Hippocampal formation (tissue), 2 donors: Measurements from ENCODE around the gene KLHL4.
A peak's percentile ranks its signal among the peaks of the same experiment; 100 is the strongest.
"Not testable (repeated sequence)": the region's sequence is repeated elsewhere in the genome, so short reads cannot be mapped to it uniquely, and the experiment has no call there.

Source experiments
- DNase-seq, 2 donors: peaks; one replicate each; lab custom pipeline; 2025; lab: John Stamatoyannopoulos, UW

Gene KLHL4

DNA sequence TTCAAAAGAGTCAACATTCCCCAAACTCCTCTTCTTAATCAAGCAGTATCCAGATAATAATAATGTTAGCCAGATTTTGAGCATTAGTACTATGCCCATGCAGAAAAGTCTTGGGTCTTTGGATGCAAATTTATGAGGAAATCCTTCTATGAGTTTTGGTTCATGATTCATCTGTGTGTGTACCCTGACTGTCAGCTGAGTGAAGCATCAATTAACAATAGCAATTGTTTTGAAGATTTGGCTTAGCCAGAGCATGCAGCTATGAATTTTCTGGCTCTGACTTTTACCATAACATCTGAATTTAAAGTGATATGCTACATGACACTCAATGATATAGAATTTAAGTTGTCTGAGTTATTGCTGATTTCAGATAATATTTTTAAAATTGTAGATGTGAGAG is 145.8 kb downstream of the KLHL4 start:
- DNase-seq, result peak in 1 of 2 donors; percentile 7

DNA sequence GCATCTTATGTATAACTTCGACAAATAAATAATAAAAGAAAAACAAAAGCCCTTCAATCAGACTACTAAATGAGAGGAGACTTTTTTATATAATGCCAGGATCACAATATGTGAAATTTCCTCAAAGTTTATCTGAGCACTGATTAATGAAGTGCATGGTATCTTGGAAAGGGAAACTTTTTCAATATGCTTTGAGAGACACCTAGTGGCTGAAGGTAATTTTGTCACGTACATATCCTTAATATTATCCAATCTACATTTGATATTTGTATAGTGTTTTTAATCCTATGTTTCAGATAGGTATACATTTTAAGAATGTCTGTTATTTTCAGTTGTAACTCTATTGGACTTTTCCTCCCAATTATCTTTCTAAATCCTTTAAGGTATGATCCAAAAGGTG is 146.8 kb downstream of the KLHL4 start:
- DNase-seq, result peak in 1 of 2 donors; percentile 59

DNA sequence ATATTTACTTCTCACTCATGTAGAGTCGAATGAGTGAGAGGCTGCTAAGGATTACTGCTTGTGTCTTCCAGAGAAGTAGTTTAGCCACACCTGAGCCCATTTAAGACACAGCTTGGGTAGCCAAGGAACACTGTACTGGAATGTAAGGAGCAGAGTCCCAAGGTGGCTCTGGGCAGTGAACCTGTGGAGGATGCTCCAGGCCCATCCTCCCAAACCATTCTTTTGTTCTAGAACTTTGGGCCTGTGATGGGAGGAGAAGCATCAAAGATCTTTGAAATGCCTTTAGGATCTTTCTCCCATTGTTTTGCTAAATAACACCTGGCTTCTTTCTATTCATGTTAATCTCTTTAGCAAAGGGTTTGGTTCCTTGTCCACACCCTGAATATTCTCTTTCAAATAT is 162.2 kb downstream of the KLHL4 start:
- no peak for DNase-seq

DNA sequence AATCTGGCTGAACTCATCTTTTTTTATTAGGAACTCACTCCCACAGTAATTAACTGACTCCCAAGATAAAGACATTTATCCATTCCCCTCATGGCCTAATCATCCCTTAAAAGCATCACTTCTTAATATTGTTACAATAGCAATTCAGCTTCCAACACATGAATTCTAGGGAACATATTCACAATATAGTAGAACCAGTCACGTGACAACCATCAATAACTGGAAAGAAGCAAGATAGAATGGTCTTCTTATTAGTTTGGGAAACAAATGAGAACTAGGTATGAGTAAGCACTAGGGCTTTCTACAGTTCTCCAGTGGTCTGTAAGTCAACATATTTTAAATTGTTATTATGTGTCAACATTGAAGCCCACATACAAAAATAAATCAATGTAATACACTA is 170.1 kb downstream of the KLHL4 start:
- DNase-seq, result no peak

DNA sequence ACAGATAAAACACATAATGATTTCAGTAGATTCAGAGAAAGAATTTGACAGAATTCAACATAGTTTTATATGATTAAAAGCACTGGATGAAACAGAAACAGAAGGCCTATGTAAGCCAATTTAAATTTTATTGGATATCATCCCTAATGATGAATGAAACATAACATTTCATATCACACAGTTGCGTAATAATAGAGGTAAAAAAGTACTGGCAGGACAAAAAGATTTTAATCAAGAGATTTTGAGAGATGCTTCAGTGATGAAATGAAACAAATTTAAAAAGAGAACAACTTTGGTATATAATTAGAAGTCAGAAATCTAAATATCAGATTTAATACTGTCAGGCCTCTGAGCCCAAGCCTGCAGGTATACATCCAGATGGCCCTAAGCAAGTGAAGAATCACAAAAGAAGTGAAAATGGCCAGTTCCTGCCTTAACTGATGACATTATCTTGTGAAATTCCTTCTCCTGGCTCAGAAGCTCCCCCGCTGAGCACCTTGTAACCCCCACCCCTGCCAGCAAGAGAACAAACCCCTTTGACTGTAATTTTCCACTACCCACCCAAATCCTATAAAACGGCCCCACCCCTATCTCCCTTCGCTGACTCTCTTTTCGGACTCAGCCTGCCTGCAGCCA is 170.6 kb downstream of the KLHL4 start:
- not testable (repeated sequence) for DNase-seq

DNA sequence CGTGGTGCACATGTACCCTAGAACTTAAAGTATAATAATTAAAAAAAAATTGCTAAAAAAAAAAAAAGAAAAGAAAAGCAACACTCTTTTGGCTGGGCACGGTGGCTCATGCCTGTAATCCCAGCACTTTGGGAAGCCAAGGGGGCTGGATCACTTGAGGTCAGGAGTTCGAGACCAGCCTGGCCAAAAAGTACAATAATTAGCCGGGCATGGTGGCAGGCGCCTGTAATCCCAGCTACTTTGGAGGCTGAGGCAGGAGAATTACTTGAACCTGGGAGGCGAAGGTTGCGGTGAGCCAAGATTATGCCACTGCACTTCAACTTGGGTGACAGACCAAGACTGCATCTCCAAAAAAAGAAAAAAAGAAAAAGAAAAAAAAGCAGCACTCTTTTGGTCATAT is 171.6 kb downstream of the KLHL4 start:
- DNase-seq, result not testable (repeated sequence)

DNA sequence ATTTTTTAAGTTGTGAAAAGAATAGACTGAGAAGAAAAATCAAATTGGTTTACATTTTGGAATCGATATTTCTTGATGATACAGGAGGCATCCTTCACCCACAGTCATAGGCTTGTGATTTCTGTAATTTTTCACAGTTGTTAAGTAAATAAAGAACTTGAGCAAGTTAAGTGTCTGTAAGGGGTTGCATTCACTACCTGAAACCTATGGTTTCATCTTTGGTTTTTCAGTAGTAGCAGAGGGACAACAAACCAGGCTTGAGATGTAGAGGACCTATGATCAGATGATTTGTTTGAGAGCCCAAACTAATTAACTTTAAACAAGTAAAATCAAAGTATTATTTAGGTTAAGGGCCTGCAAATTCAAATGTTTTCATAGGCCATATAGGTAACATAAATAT is 175.6 kb downstream of the KLHL4 start:
- no peak for DNase-seq

DNA sequence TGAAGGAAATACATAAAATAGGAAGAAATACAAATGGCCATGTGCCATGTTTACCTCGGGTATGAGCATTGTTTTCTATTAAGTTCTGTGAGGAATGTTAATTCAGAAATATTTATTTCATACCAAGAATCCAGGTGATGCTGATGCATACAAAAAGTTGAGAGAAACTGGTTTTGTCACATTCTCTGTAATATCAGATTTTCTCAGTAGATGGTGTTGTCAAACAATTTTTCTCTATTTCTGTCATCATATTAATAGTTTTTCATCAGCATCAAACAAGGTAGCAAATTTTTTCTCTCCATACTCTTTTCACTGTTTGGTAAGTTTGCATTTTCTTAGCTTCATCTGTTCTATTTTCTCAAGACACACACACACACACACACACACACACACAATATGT is 179.8 kb downstream of the KLHL4 start:
- no peak for DNase-seq

DNA sequence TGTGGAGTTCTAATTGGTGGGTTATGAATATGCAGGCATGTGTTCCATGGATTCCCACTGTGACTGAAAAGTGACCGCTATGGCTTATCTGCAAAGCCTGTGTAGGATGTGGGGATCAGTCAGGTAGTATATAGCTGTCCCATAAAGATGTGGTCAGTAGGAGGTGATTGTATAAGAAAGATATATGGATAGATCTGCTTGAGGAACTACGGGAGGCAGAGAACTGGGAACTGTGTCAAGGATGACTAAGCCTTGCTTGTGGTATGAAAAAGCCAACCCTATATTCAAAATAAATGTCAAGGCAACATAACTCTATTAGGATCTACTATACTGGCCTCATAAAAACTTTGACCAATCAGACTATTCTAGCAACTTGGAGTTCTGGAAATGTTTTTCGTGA is 185.2 kb downstream of the KLHL4 start:
- no peak for DNase-seq

DNA sequence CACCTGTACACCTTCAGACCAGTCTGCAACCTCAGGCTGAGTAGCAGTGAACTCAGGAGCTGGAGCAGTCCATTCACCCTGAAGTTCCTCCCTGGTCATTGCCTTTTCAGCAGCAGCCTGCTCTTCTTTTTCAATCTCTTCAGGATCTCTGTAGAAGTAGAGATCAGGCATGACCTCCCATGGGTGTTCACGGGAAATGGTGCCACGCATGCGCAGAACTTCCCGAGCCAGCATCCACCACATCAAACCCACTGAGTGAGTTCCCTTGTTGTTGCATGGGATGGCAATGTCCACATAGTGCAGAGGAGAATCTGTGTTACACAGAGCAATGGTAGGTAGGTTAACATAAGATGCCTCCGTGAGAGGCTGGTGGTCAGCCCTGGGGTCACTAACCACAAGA is 185.9 kb downstream of the KLHL4 start:
- DNase-seq, result not testable (repeated sequence)

DNA sequence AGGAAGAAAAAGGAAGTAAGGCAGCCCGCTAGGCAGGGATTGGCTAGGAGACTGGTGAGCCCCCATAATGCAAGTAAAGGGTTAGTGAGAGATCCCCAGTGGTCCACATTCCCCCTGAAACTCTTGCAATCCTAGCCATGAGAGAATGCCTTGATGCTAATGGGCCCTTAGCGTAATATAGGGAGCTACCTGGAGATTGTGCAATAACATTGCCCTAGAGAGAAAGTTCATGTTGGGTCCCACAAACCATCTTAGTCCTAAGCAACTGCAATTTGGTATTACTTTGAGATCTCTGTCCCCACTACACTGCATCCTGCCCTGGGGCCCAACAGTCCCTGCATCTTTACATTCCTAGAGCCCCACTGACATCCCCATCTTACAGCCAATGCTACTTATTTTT is 188.5 kb downstream of the KLHL4 start:
- no peak for DNase-seq

DNA sequence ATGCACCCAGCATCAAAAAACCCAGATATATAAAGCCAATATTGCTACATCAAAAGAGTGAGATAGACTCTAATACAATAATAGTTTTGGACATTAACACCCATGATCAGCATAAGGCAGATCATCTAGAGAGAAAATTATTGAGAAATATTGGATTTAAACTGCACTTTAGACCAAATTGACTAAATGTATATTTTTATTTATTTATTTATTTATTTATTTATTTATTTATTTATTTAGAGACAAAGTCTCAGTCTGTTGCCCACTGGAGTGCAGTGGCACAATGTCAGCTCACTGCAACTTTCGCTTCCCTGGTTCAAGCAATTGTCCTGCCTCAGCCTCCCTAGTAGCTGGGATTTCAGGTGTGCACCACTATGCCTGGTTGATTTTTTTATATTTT is 193.0 kb downstream of the KLHL4 start:
- DNase-seq, result no peak
